Measurements from ENCODE around the gene ROBO2. TPM values are rescaled to one million over a fixed set of nuclear protein-coding genes. Genes with fewer than 3 reads are reported as not detected.

Gene ROBO2
- total RNA-seq, 1 donor from 2014 or later = 22.7 TPM

DNA sequence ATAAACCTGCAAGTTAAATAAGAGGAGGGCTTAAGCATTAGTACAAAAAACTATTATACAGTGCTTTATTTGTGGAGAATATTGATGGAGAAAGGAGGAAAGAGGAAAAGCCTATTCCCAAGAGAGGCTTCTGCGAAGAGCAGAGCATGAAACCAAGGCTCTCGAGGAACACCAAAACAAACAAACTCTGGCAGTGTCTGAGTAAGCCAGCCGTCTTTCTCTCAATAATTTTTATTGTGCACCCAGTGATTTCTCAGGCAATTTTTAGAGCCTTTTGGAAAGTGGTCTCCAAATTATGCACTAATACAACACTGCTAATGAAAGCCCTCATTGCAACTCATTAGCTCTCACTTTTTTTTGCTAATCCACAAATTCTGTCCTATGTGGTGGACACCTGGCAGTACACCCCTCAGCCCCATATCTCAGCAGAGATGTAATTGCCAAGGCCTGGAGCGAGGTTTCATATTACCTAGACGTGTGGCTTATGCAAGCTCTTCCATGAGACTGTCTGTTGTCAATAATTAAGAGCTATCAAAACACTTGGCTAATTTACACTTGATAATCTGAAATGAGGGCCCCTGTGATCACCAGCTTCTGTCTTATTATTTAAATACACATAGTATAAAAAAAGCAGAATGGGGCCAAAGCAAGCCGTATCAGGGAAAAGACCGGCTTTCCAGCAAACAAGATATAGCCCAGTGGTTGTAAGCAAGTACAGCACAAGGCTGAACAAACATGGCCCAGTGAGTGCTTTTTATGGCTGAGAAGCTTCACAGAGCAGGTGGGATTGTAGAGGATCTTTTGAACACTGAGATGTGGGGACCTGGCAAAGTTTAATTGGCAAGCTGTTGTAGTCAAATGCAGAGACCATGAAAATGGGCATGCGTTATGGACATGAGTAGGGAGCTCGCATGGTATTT lies 216.9 kb downstream of the ROBO2 start:
- H3K27ac Mint-ChIP-seq = no peak overlapping the region
- H3K36me3 Mint-ChIP-seq = no peaks in the 10 kb centered on the region
- H3K4me3 Mint-ChIP-seq = no peak overlapping the region
- no peaks in the 10 kb centered on the region for H3K9me3 Mint-ChIP-seq
- DNase-seq (ENCODE audit: extremely low spot score, unreplicated experiment) = no peak
- TF ChIP-seq, protein P1, sequence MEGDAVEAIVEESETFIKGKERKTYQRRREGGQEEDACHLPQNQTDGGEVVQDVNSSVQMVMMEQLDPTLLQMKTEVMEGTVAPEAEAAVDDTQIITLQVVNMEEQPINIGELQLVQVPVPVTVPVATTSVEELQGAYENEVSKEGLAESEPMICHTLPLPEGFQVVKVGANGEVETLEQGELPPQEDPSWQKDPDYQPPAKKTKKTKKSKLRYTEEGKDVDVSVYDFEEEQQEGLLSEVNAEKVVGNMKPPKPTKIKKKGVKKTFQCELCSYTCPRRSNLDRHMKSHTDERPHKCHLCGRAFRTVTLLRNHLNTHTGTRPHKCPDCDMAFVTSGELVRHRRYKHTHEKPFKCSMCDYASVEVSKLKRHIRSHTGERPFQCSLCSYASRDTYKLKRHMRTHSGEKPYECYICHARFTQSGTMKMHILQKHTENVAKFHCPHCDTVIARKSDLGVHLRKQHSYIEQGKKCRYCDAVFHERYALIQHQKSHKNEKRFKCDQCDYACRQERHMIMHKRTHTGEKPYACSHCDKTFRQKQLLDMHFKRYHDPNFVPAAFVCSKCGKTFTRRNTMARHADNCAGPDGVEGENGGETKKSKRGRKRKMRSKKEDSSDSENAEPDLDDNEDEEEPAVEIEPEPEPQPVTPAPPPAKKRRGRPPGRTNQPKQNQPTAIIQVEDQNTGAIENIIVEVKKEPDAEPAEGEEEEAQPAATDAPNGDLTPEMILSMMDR (conservative IDR thresholded peaks at IDR 0.05) = no peak
- H3K4me1 Mint-ChIP-seq (ENCODE audit: unreplicated experiment) = no peaks in the 10 kb centered on the region
- peaks cover 3% of the 10 kb centered on the region for H3K27me3 Mint-ChIP-seq

DNA sequence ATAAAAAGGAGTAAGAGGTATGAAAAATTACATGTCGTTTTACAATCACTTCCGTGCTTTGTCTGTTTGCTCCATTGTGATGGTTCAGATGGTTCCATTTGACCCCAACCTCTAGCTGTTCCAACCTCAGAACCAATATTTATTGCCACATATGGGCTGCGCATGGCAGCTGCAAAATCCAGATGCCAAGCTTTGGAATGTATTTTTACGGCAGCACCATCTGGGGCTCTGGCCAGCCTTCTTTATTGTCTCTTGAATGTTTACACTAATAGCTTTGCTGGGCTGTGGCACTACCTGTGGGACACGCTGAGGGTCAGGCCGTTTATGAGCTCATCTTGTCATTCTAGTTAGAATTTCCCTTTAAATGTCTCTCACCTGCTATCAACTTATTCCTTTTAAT lies 219.8 kb downstream of the ROBO2 start:
- TF ChIP-seq, protein P1 (conservative IDR thresholded peaks at IDR 0.05) = no peak
- Mint-ChIP-seq H3K9me3 (no peaks in the 10 kb centered on the region), H3K27ac (no peak overlapping the region), H3K27me3 (peaks cover 3% of the 10 kb centered on the region), H3K36me3 (no peaks in the 10 kb centered on the region), H3K4me3 (no peak overlapping the region), H3K4me1 (ENCODE audit: unreplicated experiment) (no peaks in the 10 kb centered on the region)
- DNase-seq (ENCODE audit: extremely low spot score, unreplicated experiment) = no peak

DNA sequence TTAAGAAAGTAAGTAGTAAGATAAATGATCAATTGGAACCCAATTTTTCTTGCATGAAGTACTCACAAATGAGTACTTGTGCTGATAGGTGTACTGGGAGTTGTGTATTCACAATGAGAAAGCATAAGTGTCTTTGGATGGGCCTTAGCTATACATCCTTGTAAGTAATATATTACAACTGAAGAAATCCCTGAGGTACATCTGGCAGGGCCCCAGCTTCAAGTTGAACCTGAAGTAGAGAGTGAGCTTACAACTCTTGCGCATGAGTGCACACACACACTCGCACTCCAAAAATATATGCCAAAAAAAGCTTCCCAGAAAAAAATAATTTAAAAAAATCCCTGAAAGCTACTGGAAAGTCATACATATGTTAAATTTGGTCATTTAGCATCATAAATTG lies 222.5 kb downstream of the ROBO2 start:
- no peak overlapping the region for H3K27ac Mint-ChIP-seq
- no peaks in the 10 kb centered on the region for H3K9me3 Mint-ChIP-seq
- no peak for DNase-seq (ENCODE audit: extremely low spot score, unreplicated experiment)
- TF ChIP-seq, protein P1 (conservative IDR thresholded peaks at IDR 0.05) = no peak
- H3K4me3 Mint-ChIP-seq = no peak overlapping the region
- H3K4me1 Mint-ChIP-seq (ENCODE audit: unreplicated experiment) = no peaks in the 10 kb centered on the region
- H3K27me3 Mint-ChIP-seq = no peaks in the 10 kb centered on the region
- no peaks in the 10 kb centered on the region for H3K36me3 Mint-ChIP-seq

DNA sequence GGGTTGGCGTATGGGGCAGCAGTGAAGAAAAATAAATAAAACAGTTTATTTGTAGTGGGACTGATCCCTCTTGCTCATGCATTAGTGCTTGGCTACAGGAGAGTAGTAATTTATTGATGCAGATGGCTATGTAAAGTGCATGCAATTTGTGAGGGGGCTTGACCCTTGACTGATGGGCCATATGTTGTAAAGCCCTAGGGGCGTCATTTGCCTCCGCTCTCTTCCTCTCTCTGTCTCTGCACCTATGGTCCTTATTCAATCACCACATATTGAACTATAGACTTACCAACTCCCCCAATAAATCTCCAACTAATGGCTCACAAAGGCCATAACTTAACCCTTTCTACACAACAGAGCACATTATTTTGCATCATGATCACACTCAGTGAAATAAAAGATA lies 227.7 kb downstream of the ROBO2 start:
- Mint-ChIP-seq H3K4me1 (ENCODE audit: unreplicated experiment) (no peaks in the 10 kb centered on the region), H3K36me3 (no peaks in the 10 kb centered on the region), H3K4me3 (no peak overlapping the region), H3K27ac (no peak overlapping the region), H3K9me3 (no peaks in the 10 kb centered on the region), H3K27me3 (no peaks in the 10 kb centered on the region)
- TF ChIP-seq, protein P1 (conservative IDR thresholded peaks at IDR 0.05) = no peak
- DNase-seq (ENCODE audit: extremely low spot score, unreplicated experiment) = no peak

DNA sequence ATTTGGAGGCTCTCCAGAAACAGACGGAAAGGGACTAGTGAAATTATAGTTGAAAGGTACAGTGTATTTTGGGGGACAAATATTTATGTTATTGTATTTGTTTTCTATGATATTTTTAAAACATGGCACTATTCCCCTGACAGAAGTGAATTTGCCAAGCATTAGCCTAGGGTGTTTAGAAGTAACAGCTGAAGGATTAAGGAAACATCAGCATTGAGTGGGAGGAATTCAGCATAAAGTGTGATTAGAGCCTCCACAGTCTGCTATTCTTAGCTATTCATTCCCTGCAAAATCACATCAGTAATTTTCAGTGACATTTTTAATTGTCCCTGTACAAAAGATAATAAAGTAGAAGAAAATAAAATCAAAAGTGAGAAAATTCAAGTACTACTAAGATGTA lies 231.4 kb downstream of the ROBO2 start:
- Mint-ChIP-seq H3K4me1 (ENCODE audit: unreplicated experiment) (no peaks in the 10 kb centered on the region), H3K4me3 (no peak overlapping the region), H3K36me3 (no peaks in the 10 kb centered on the region), H3K27me3 (no peaks in the 10 kb centered on the region), H3K9me3 (no peaks in the 10 kb centered on the region), H3K27ac (no peak overlapping the region)
- TF ChIP-seq, protein P1 (conservative IDR thresholded peaks at IDR 0.05) = no peak
- DNase-seq (ENCODE audit: extremely low spot score, unreplicated experiment) = no peak

All from type B pancreatic cell (in vitro differentiated cells).